ENCODE results near the gene HSPH1. TPM values are rescaled to one million over a fixed set of nuclear protein-coding genes. Genes with fewer than 3 reads are reported as not detected.

Gene HSPH1
- total and polyA plus RNA-seq, 2 of the 13 experiments (the other 11 are each of a cell fraction or from before 2014, with no cell fraction given): 13.0 to 62.9 TPM

GRCh38 chr13:31096654-31097302 lies 64.9 kb downstream of the HSPH1 start:
- in situ Hi-C loops (cut with HindIII; ENCODE audit: extremely low pct_ligation_motif_present, low pct_unique_long_range_greater_than_20kb): no loop called here
- WGBS (ENCODE audit: low lambda C conversion rate): 44% methylated on average over 10 of the region's 10 CpGs
- intact Hi-C loops (cut with micrococcal nuclease; ENCODE audit: unreplicated experiment): no loop called here
- no peak for TF ChIP-seq MXD4 (CRISPR knock-in tag; IDR thresholded peaks at IDR 0.05)
- no peak for TF ChIP-seq HCFC1 (IDR thresholded peaks at IDR 0.05; ENCODE audit: low read depth, low read length)
- Histone ChIP-seq H3K9ac (ENCODE audit: insufficient read depth, low read depth, low read length) (no peak overlapping the region), H3K4me3 (replicated peaks in 1 of 3; ENCODE audit: insufficient read depth in 1 of 3, low read depth in 2 of 3, low read length in 3 of 3) (no peak overlapping the region), H2AFZ (ENCODE audit: low read length) (no peak overlapping the region), H3K4me1 (ENCODE audit: insufficient read depth, low read length) (no peaks in the 10 kb centered on the region), H3K9me3 (ENCODE audit: low read length) (no peaks in the 10 kb centered on the region), H3K27me3 (ENCODE audit: control insufficient read depth in 1 of 2, insufficient read depth in 2 of 2, low read length in 2 of 2) (peaks cover 0 to 4% of the 10 kb centered on the region in 2 experiments; a peak in 2 of 5 replicates), H3K4me2 (ENCODE audit: low read depth, low read length) (no peak overlapping the region), H4K20me1 (ENCODE audit: insufficient read depth, low read length) (no peaks in the 10 kb centered on the region), H3K79me2 (ENCODE audit: insufficient read depth, low read length) (no peaks in the 10 kb centered on the region), H3K36me3 (replicated peaks in 1 of 2; ENCODE audit: control insufficient read depth in 1 of 2, insufficient read depth in 2 of 2, low read length in 2 of 2) (no peaks in the 10 kb centered on the region), H3K27ac (ENCODE audit: extremely low read length, insufficient read depth, low read length) (no peak overlapping the region)
- no peak for FAIRE-seq
- CTCF ChIA-PET (ENCODE audit: low intra/inter-chr PET ratio, low total read pairs): no interaction called here
- no peak for ATAC-seq
- POLR2A ChIA-PET: no interaction called here
- no peak for DNase-seq (ENCODE audit: low spot score)
- no TSS peak for BruUV-seq (replicated peaks)

- Histone ChIP-seq H3K79me2 (ENCODE audit: insufficient read depth, low read length) (no peaks in the 10 kb centered on the region), H3K9ac (ENCODE audit: insufficient read depth, low read depth, low read length) (no peak overlapping the region), H3K4me3 (replicated peaks in 1 of 3; ENCODE audit: insufficient read depth in 1 of 3, low read depth in 2 of 3, low read length in 3 of 3) (no peak overlapping the region), H3K27me3 (ENCODE audit: control insufficient read depth in 1 of 2, insufficient read depth in 2 of 2, low read length in 2 of 2) (peaks cover 0 to 23% of the 10 kb centered on the region in 2 experiments; a peak in 3 of 5 replicates), H3K4me2 (ENCODE audit: low read depth, low read length) (no peak overlapping the region), H3K27ac (ENCODE audit: extremely low read length, insufficient read depth, low read length) (no peak overlapping the region), H3K9me3 (ENCODE audit: low read length) (no peaks in the 10 kb centered on the region), H3K4me1 (ENCODE audit: insufficient read depth, low read length) (no peaks in the 10 kb centered on the region), H2AFZ (ENCODE audit: low read length) (no peak overlapping the region), H4K20me1 (ENCODE audit: insufficient read depth, low read length) (no peaks in the 10 kb centered on the region), H3K36me3 (replicated peaks in 1 of 2; ENCODE audit: control insufficient read depth in 1 of 2, insufficient read depth in 2 of 2, low read length in 2 of 2) (no peaks in the 10 kb centered on the region)
- intact Hi-C loops (cut with micrococcal nuclease; ENCODE audit: unreplicated experiment) (no loop called here), in situ Hi-C loops (cut with HindIII; ENCODE audit: extremely low pct_ligation_motif_present, low pct_unique_long_range_greater_than_20kb) (no loop called here)
- ATAC-seq (no peak), FAIRE-seq (no peak), DNase-seq (ENCODE audit: low spot score) (no peak)
- WGBS (ENCODE audit: low lambda C conversion rate): 7% methylated on average over 6 of the region's 6 CpGs
- POLR2A ChIA-PET: no interaction called here
- TF ChIP-seq GTF3A (CRISPR knock-in tag; conservative IDR thresholded peaks at IDR 0.05) (no peak), ZNF317 (CRISPR knock-in tag; IDR thresholded peaks at IDR 0.05) (no peak), ZNF569 (CRISPR knock-in tag; IDR thresholded peaks at IDR 0.05; ENCODE audit: borderline replicate concordance) (no peak), ZNF792 (CRISPR knock-in tag; IDR thresholded peaks at IDR 0.05) (no peak)
- CTCF ChIA-PET (ENCODE audit: low intra/inter-chr PET ratio, low total read pairs): no interaction called here
- BruUV-seq (replicated peaks): no TSS peak
Observed at GRCh38 chr13:31094331-31095015, 67.2 kb downstream of the HSPH1 start.

All from HepG2 (cell line).